NT2/D1 (cell line): Measurements from ENCODE around the gene ERC2.

Experiments used
- YY1 ChIP-seq: IDR thresholded peaks from 2 replicates; pipeline ENCODE4 v1.6.1; 2011; ENCODE audit not compliant: insufficient read length, insufficient read depth
- ZNF274 ChIP-seq: IDR thresholded peaks from 2 replicates; pipeline ENCODE4 v1.6.1; 2011; ENCODE audit warnings: mild to moderate bottlenecking, low read depth, low read length

- TF ChIP-seq ZNF274 (no peak), YY1 (no peak)
Measured at GRCh38 chr3:55902221-55902900, 565.9 kb downstream of the ERC2 start.
